SK-N-SH (cell line): Measurements from ENCODE around the gene PDYN. TPM values are rescaled to one million over a fixed set of nuclear protein-coding genes. Genes with fewer than 3 reads are reported as not detected.

Source experiments
- CTCF ChIA-PET: fragments of 300-600, 350-600 bp; formaldehyde crosslinking; extraction: SDS; loops from one replicate; lab custom pipeline; 2021; lab: Yijun Ruan, JAX
- POLR2A ChIA-PET: fragments of 350-600 bp; sonication (Branson Sonifier 250); formaldehyde crosslinking; extraction: SDS; loops from one replicate; lab custom pipeline; 2020; ENCODE audit warnings: antibody characterized with exemption, inconsistent platforms; lab: Yijun Ruan, JAX
- DNase-seq: peaks from one replicate; pipeline ENCODE4 v3.0.0; 2012
- H2AFZ ChIP-seq: fragments of 200-600 bp; sonication (generic); 2 replicates; pipeline ENCODE4 v1.8.1; 2016; ENCODE audit warnings: antibody characterized with exemption, mild to moderate bottlenecking, low read depth
- H3F3A ChIP-seq: fragments of 200-600 bp; sonication (generic); replicated peaks from 2 replicates; pipeline ENCODE3; 2016; ENCODE audit warnings: antibody characterized with exemption, mild to moderate bottlenecking; ENCODE audit not compliant: insufficient read depth
- H3K27ac ChIP-seq, 2 experiments: fragments of 200-500 bp in 1 of 2; fragments of 200-600 bp in 1 of 2; sonication (Bioruptor generic) in 1 of 2; sonication (generic), shearing (Covaris generic) in 1 of 2; 2 replicates each; pipeline versions ENCODE4 v1.5.1 to v1.6.1; 2014 to 2016; ENCODE audit warnings: low read depth in 2 of 2, inconsistent platforms in 1 of 2, low read length in 1 of 2, mild to moderate bottlenecking in 1 of 2, mixed read lengths in 1 of 2
- H3K27me3 ChIP-seq: fragments of 200-600 bp; sonication (generic), shearing (Covaris generic); 2 replicates; pipeline ENCODE4 v1.6.1; 2016; ENCODE audit warnings: mixed run types; ENCODE audit not compliant: insufficient read depth
- H3K36me3 ChIP-seq, 2 experiments: fragments of 200-500 bp in 1 of 2; fragments of 200-600 bp in 1 of 2; sonication (Bioruptor generic) in 1 of 2; sonication (generic) in 1 of 2; replicated peaks in 1 of 2; 2 replicates each; pipeline versions ENCODE3 to v1.5.1; 2014 to 2016; ENCODE audit warnings: low read length in 1 of 2, mild to moderate bottlenecking in 1 of 2; ENCODE audit not compliant: insufficient read depth in 2 of 2, control insufficient read depth in 1 of 2
- H3K4me1 ChIP-seq, 2 experiments: fragments of 200-500 bp in 1 of 2; fragments of 200-600 bp in 1 of 2; sonication (Bioruptor generic) in 1 of 2; sonication (generic), shearing (Covaris generic) in 1 of 2; 2 replicates each; pipeline versions ENCODE4 v1.5.1 to v1.6.1; 2014 to 2016; ENCODE audit warnings: low read depth in 1 of 2, low read length in 1 of 2, mixed run types in 1 of 2; ENCODE audit not compliant: insufficient read depth in 2 of 2, control insufficient read depth in 1 of 2
- H3K4me2 ChIP-seq: fragments of 200-600 bp; sonication (generic), shearing (Covaris generic); 2 replicates; pipeline ENCODE4 v1.6.1; 2017; ENCODE audit warnings: mixed run types
- H3K4me3 ChIP-seq, 2 experiments: fragments of 200-500 bp in 1 of 2; fragments of 200-600 bp in 1 of 2; sonication (Bioruptor generic) in 1 of 2; sonication (generic), shearing (Covaris generic) in 1 of 2; 2 replicates each; pipeline versions ENCODE4 v1.5.1 to v1.8.1; 2014 to 2016; ENCODE audit warnings: low read depth in 2 of 2, inconsistent platforms in 1 of 2, low read length in 1 of 2, mild to moderate bottlenecking in 1 of 2, mixed read lengths in 1 of 2, moderate library complexity in 1 of 2
- H3K79me2 ChIP-seq: fragments of 200-600 bp; sonication (generic); 2 replicates; pipeline ENCODE4 v1.8.1; 2017; ENCODE audit warnings: mild to moderate bottlenecking; ENCODE audit not compliant: insufficient read depth
- H3K9ac ChIP-seq: fragments of 200-600 bp; sonication (generic); 2 replicates; pipeline ENCODE4 v1.6.1; 2017; ENCODE audit warnings: mixed run types
- H3K9me2 ChIP-seq: fragments of 200-600 bp; sonication (generic); 2 replicates; pipeline ENCODE4 v1.6.1; 2017; ENCODE audit warnings: mixed run types
- H3K9me3 ChIP-seq: fragments of 200-600 bp; sonication (generic); 2 replicates; pipeline ENCODE4 v1.6.1; 2017; ENCODE audit warnings: mixed run types, mild to moderate bottlenecking, moderate library complexity
- H4K20me1 ChIP-seq: fragments of 200-600 bp; sonication (generic); 2 replicates; pipeline ENCODE4 v1.6.1; 2017; ENCODE audit warnings: mild to moderate bottlenecking, mixed run types; ENCODE audit not compliant: insufficient read depth
- EZH2phosphoT487 ChIP-seq: fragments of 200-600 bp; sonication (generic); IDR thresholded peaks from 2 replicates; pipeline ENCODE4 v1.6.1; 2017; ENCODE audit warnings: low read depth, mixed run types, mild to moderate bottlenecking, antibody characterized with exemption, moderate library complexity, borderline replicate concordance
- FOXJ3 ChIP-seq: sonication (generic); formaldehyde crosslinking; IDR thresholded peaks from 2 replicates; pipeline ENCODE4 v1.5.1; 2020; ENCODE audit warnings: mild to moderate bottlenecking, missing genetic modification reagents
- JUND ChIP-seq: IDR thresholded peaks from 2 replicates; pipeline ENCODE4 v1.4.0; 2012
- POLR2AphosphoS5 ChIP-seq: IDR thresholded peaks from 2 replicates; pipeline ENCODE4 v1.6.1; 2012; ENCODE audit warnings: low read depth, low read length
- RCOR1 ChIP-seq: fragments of 150-350 bp; IDR thresholded peaks from 2 replicates; pipeline ENCODE4 v1.6.1; 2017; ENCODE audit warnings: antibody characterized with exemption, low read length
- RFX5 ChIP-seq: IDR thresholded peaks from 2 replicates; pipeline ENCODE4 v1.6.1; 2012; ENCODE audit warnings: mild to moderate bottlenecking, improper control_type of control experiment, low read length
- TAF1 ChIP-seq: IDR thresholded peaks from 2 replicates; pipeline ENCODE4 v1.6.1; 2012; ENCODE audit warnings: low read depth, mild to moderate bottlenecking, low read length, moderate library complexity, borderline replicate concordance
- YY1 ChIP-seq: IDR thresholded peaks from 2 replicates; pipeline ENCODE4 v1.4.0; 2012; ENCODE audit warnings: low read depth, mild to moderate bottlenecking
- WGBS: methylation state at CpG from one replicate; pipeline ENCODE4 v1.1.6; 2017; ENCODE audit warnings: low lambda C conversion rate; 5-methylcytosine and 5-hydroxymethylcytosine counted together
- polyA plus RNA-seq, 3 experiments: library from polyadenylated mRNA; depleted of rRNA; stranded (reverse); fragments of >200 nt; gene quantifications; 2 replicates each; pipeline ENCODE4 v1.2.3, GENCODE V29; 2012
- TF ChIP-seq, protein P1 (sequence below): IDR thresholded peaks from 2 replicates; pipeline ENCODE4 v1.6.1; 2012; ENCODE audit warnings: mild to moderate bottlenecking, low read depth, low read length, moderate library complexity
- TF ChIP-seq, protein P2 (sequence below): IDR thresholded peaks from 2 replicates; pipeline ENCODE4 v1.4.0; 2012; ENCODE audit warnings: low read depth
- TF ChIP-seq, protein P3 (sequence below): fragments of 150-350 bp; IDR thresholded peaks from 2 replicates; pipeline ENCODE4 v1.6.1; 2016; ENCODE audit warnings: mild to moderate bottlenecking, low read depth, low read length
- TF ChIP-seq, protein P4 (sequence below): IDR thresholded peaks from 2 replicates; pipeline ENCODE4; 2012

PDYN gene
- polyA plus RNA-seq, 1 of the 3 experiments (the other 2 are of a cell fraction), result not detected

DNA sequence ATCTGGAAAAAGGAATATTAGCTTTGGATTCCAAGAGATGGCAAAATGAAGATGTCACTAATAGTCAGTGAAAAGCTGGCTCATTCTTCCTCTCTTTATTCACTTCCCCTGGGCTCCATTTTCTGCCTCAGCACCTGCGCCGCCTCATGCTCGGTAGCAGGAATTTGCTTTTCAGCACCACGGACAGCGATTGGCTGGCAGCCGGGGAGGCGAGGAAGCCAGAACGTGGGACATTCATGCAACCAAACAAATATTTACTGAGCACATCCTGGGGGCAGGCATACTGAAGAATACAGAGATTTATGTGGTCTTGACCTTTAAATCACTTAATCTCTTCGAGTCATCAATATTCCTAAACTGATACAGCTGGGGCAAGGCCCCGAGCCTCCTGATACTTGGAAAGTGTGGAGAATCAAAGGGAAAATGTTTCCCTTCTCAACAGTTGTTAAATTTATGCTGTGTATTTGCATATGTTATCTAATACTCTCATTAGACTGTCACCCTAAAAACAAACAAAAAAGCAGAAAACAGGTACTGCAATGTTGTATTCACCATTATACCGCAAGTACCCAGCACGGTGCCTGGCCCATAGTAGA lies 12.1 kb upstream of the PDYN start:
- POLR2A ChIA-PET, result no interaction called here
- Histone ChIP-seq H3F3A (no peaks in the 10 kb centered on the region), H3K9me3 (no peaks in the 10 kb centered on the region), H3K4me2 (no peak overlapping the region), H3K4me1 (no peaks in the 10 kb centered on the region), H3K79me2 (no peaks in the 10 kb centered on the region), H3K36me3 (no peaks in the 10 kb centered on the region), H4K20me1 (no peaks in the 10 kb centered on the region), H3K9me2 (no peaks in the 10 kb centered on the region), H3K27ac (no peak overlapping the region), H3K4me3 (no peak overlapping the region), H3K27me3 (no peaks in the 10 kb centered on the region; the same call in 1 of the 2 replicates), H2AFZ (no peak overlapping the region), H3K9ac (no peak overlapping the region)
- no peak for DNase-seq
- TF ChIP-seq TAF1 (no peak), YY1 (no peak), POLR2AphosphoS5 (no peak)
- TF ChIP-seq, protein P1, sequence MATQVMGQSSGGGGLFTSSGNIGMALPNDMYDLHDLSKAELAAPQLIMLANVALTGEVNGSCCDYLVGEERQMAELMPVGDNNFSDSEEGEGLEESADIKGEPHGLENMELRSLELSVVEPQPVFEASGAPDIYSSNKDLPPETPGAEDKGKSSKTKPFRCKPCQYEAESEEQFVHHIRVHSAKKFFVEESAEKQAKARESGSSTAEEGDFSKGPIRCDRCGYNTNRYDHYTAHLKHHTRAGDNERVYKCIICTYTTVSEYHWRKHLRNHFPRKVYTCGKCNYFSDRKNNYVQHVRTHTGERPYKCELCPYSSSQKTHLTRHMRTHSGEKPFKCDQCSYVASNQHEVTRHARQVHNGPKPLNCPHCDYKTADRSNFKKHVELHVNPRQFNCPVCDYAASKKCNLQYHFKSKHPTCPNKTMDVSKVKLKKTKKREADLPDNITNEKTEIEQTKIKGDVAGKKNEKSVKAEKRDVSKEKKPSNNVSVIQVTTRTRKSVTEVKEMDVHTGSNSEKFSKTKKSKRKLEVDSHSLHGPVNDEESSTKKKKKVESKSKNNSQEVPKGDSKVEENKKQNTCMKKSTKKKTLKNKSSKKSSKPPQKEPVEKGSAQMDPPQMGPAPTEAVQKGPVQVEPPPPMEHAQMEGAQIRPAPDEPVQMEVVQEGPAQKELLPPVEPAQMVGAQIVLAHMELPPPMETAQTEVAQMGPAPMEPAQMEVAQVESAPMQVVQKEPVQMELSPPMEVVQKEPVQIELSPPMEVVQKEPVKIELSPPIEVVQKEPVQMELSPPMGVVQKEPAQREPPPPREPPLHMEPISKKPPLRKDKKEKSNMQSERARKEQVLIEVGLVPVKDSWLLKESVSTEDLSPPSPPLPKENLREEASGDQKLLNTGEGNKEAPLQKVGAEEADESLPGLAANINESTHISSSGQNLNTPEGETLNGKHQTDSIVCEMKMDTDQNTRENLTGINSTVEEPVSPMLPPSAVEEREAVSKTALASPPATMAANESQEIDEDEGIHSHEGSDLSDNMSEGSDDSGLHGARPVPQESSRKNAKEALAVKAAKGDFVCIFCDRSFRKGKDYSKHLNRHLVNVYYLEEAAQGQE, result peak; percentile 99
- CTCF ChIA-PET, result interaction anchor here (0.6 to 7.1 kb wide), 54 partner anchors 8 to 450 kb away, joined by 3 to 130 read pairs (median 4); partner anchors contain the start of gene PDYN
- WGBS, result 45% methylated on average over 12 of the region's 12 CpGs

DNA sequence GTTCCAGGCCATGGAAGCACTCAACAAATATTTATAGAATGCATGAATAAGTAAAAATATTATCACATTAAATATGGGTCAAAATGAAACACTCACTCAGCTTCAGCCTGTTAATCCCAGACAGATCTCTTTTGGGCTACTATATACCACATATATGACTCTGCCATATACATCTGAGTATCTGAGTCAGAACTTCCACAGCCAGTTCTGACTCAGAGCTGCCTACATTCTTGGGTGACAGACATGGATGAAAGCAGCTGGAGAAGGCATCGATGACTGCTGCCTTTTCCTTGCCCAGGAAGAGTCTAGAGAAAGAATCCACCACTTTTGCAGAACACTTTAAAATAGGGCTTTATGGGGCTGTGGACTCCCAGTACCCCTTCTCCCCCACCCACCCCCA lies 11.5 kb upstream of the PDYN start:
- TF ChIP-seq, protein P2, sequence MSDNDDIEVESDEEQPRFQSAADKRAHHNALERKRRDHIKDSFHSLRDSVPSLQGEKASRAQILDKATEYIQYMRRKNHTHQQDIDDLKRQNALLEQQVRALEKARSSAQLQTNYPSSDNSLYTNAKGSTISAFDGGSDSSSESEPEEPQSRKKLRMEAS, result no peak
- TF ChIP-seq EZH2phosphoT487 (no peak), JUND (no peak), RFX5 (no peak), RCOR1 (no peak), FOXJ3 (CRISPR knock-in tag) (no peak)
- TF ChIP-seq, protein P3, sequence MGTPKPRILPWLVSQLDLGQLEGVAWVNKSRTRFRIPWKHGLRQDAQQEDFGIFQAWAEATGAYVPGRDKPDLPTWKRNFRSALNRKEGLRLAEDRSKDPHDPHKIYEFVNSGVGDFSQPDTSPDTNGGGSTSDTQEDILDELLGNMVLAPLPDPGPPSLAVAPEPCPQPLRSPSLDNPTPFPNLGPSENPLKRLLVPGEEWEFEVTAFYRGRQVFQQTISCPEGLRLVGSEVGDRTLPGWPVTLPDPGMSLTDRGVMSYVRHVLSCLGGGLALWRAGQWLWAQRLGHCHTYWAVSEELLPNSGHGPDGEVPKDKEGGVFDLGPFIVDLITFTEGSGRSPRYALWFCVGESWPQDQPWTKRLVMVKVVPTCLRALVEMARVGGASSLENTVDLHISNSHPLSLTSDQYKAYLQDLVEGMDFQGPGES, result no peak
- TF ChIP-seq, protein P4, sequence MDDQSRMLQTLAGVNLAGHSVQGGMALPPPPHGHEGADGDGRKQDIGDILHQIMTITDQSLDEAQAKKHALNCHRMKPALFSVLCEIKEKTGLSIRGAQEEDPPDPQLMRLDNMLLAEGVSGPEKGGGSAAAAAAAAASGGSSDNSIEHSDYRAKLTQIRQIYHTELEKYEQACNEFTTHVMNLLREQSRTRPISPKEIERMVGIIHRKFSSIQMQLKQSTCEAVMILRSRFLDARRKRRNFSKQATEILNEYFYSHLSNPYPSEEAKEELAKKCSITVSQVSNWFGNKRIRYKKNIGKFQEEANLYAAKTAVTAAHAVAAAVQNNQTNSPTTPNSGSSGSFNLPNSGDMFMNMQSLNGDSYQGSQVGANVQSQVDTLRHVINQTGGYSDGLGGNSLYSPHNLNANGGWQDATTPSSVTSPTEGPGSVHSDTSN, result no peak
- 50% methylated on average over 1 of the region's 1 CpG for WGBS
- no peak for DNase-seq

More for the DNA sequence above, 11.5 kb upstream of the PDYN start:
- Histone ChIP-seq H3K4me3 (no peak overlapping the region), H3K9me2 (no peaks in the 10 kb centered on the region), H3K4me1 (no peaks in the 10 kb centered on the region), H3F3A (no peaks in the 10 kb centered on the region), H2AFZ (no peak overlapping the region), H3K4me2 (no peak overlapping the region), H3K36me3 (no peaks in the 10 kb centered on the region), H3K27me3 (no peaks in the 10 kb centered on the region; the same call in 1 of the 2 replicates), H3K9me3 (no peaks in the 10 kb centered on the region), H3K79me2 (no peaks in the 10 kb centered on the region), H3K9ac (no peak overlapping the region), H4K20me1 (no peaks in the 10 kb centered on the region), H3K27ac (no peak overlapping the region)
- ChIA-PET CTCF (interaction anchor here (1.0 to 7.1 kb wide), 10 partner anchors 12 to 204 kb away, joined by 3 to 130 read pairs (median 8); partner anchors contain the start of gene PDYN), POLR2A (no interaction called here)
